ENCODE data around the gene LILRA2.
"Not testable (repeated sequence)": the region's sequence is repeated elsewhere in the genome, so short reads cannot be mapped to it uniquely, and the experiment has no call there.

Gene LILRA2

DNA sequence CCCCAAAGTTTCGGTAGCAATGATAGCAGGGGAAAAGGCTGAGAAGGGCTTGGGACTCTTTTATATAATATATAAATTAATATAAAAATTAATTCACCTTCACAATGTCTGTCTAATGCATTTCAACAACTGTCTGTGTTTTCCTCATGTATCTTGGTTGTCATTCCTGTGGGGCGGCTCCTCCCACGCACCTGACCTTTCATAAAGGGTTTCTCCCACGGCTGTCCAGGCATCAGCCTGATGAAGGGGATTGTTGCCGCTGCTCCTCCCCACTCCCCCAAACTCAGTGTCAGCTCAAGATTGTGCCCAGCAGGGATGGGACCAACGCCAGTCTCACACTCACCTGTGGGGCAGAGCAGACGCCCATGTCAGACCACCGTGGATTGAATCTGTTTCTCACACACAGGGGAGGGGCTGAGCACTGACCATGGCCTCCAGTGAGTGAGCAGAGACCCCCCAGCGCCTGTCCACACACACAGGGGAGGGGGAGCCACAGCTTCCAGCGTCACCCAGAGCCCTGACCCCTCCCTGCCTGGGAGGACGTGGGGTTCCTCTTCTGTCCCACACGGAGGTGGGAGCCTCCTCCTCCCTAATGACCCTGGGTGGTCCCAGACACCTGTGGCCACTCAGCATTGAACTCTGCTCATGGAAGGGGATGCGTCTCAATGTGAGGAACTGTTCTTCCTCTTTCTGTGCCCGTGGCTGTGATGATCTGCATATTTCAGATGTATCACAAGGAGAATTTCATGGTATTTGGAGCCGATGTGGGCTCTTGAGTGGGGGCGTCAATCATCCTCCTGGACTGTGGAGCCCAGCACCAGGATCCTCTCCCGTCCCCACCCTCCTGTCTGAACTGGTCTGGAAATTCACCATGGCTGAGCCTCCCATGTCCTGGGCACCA lies 1.6 kb upstream of the LILRA2 start:
- DNase-seq = not testable (repeated sequence)

DNA sequence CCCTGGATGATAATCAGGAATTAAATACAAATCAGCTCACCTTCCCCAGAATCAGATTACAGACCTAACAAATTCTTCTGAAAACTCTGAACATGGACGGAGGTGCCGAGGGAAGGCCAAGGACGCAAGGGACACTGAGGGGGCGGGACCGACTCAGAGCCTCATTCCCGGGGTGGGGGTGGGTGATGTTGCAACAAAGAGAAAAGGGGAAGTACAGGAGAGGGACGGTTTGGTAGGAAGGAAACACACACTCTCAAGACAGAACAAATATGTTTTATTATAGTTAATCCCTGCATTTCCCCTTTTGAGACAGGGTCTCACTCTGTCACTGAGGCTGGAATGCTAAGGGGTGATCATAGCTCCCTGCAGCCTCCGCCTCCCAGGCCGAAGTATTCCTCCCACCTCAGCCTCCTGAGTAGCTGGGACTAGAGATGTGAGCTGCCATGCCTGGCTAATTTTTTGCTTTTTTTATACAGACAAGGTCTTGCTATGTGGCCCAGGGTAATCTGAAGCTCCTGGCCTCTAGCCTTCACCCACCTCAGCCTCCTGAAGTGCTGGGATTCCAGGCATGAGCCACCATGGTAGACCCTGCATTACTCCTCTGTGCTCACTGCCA lies 786 bp upstream of the LILRA2 start:
- DNase-seq = peak; percentile 10

DNA sequence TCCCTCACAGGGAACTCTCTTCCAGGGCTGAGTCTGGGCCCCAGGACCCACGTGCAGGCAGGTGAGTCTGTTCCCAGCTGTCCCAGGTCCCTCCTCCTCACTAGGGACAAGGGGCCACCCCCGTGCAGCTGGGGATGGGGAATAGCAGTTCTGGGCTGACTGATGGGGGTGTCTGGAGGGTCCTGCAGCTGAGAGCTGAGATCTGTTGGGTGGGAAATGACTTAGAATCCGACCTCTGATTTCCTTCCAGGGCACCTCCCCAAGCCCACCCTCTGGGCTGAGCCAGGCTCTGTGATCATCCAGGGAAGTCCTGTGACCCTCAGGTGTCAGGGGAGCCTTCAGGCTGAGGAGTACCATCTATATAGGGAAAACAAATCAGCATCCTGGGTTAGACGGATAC lies 461 bp downstream of the LILRA2 start:
- DNase-seq = no peak

DNA sequence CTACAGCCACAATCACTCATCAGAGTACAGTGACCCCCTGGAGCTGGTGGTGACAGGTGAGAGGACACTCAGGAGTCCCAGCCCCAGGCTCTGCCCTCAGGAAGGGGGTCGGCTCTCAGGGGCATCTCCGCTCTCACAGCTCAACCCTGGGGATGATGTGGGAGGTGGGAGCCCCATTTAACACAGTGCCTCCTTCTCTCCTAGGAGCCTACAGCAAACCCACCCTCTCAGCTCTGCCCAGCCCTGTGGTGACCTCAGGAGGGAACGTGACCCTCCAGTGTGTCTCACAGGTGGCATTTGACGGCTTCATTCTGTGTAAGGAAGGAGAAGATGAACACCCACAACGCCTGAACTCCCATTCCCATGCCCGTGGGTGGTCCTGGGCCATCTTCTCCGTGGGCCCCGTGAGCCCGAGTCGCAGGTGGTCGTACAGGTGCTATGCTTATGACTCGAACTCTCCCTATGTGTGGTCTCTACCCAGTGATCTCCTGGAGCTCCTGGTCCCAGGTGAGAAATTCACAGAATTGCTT lies 1.0 kb downstream of the LILRA2 start:
- no peak for DNase-seq

DNA sequence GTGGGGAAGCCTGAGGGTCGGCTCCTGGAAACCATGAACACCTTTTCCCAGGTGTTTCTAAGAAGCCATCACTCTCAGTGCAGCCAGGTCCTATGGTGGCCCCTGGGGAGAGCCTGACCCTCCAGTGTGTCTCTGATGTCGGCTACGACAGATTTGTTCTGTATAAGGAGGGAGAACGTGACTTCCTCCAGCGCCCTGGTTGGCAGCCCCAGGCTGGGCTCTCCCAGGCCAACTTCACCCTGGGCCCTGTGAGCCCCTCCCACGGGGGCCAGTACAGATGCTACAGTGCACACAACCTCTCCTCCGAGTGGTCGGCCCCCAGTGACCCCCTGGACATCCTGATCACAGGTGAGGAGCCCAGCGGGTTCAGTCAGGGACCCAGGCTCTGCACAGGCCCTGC lies 1.6 kb downstream of the LILRA2 start:
- not testable (repeated sequence) for DNase-seq

DNA sequence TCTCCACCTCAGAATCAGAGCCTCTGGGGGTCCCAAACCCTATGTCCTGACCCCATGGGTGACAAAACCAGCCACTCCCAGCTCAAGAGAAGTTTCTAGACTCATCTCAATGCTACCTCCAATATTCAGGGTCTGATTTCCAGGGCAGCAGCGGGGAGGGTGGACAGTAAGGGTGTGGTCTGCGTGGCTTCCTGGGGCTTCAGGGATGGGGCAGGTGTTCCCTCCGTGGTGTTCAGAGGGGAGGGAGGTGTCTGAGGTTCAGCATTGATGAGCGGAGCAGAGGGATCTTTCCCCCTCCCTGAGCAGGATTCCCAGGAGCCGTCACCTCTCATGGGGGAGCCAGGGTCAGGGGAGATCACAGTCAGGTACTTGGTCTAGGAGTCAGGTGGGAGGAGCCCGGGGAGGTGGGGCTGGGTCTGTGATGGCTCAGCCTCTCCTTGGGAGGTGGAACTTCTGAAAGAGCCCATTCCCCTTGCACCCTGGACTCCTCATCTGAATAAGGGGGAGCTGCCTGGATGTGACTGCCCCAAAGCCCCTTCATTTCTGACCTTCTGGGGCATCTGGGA lies 2.9 kb downstream of the LILRA2 start:
- DNase-seq = no peak

DNA sequence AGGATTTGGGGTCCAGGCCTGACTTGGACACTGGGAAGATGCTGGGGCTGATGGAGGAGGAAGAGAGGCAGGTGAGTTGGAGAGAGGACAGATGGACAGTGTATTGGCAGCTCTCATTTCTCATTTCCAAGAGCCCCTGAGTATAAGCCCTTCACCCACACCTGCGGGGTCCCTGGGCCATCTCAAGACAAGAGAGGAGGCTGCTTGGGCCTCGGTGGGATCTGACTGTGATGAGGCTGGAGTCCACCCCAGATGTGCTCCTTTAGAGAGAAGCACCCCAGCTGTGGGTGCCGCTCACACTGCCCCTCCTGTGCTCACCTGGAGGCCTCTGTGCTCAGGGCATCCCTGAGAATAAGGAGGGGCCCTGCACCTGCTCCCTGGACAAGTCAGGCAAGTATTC lies 3.7 kb downstream of the LILRA2 start:
- DNase-seq = no peak

DNA sequence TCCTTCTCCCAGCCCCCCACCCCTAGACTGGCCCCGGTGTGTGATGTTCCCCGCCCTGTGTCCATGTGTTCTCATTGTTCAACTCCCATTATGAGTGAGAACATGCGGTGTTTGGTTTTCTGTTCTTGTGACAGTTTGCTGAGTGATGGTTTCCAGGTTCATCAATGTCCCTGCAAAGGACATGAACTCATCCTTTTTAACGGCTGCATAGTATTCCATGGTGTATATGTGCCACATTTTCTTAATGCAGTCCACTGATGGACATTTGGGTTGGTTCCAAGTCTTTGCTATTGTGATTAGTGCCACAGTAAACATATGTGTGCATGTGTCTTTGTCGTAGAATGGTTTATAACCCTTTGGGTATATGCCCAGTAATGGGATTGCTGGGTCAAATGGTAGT lies 4.7 kb downstream of the LILRA2 start:
- DNase-seq = not testable (repeated sequence)

DNA sequence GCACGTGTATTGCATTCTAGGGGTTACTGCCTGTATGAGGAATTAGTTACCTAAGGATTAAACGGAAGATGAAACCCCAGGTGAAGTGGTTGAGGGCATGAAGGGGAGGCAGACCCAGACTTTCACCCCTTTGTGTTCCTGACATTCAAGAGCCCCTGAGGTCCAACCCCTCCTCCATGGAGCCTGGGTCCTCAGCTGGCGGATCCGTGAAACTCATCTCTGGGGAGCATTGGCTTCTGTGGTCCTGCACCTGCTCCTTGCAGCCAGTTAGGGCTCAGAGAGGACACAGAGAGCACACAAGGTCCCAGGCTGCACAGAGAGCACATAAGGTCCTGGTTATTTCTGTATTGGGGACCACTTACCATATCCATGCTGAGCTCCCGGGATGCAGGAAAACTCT lies 12.8 kb downstream of the LILRA2 start:
- no peak for DNase-seq

DNA sequence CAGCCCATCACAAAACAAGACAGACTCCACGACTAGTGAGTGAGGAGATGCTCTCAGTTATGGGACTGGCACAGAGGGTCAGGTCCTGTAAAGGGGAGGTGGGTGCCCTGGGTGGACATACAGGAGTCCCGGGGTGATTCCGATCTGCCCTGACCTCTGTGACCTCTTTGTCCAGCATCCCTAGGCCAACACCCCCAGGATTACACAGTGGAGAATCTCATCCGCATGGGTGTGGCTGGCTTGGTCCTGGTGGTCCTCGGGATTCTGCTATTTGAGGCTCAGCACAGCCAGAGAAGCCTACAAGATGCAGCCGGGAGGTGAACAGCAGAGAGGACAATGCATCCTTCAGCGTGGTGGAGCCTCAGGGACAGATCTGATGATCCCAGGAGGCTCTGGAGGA lies 13.4 kb downstream of the LILRA2 start:
- no peak for DNase-seq

DNA sequence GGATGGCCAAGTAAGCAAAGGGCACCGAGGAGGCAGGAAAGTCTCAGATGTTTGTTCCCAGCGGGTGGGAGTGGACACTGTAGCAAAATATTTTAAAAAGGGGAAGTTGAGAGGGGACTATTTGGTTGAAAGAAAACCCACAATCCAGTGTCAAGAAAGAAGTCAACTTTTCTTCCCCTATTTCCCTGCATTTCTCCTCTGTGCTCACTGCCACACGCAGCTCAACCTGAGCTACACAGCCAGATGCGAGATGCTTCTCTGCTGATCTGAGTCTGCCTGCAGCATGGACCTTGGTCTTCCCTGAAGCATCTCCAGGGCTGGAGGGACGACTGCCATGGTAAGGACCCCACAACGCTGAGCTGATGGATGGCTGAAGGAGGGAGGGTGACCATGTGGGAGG lies 19.9 kb downstream of the LILRA2 start, which contains the start of gene LILRA1:
LILRA1 (plus strand) TSS at position 188 of the 400 bp plus-strand sequence. CDS start 613 bp downstream, outside the sequence.
- DNase-seq = not testable (repeated sequence)

DNA sequence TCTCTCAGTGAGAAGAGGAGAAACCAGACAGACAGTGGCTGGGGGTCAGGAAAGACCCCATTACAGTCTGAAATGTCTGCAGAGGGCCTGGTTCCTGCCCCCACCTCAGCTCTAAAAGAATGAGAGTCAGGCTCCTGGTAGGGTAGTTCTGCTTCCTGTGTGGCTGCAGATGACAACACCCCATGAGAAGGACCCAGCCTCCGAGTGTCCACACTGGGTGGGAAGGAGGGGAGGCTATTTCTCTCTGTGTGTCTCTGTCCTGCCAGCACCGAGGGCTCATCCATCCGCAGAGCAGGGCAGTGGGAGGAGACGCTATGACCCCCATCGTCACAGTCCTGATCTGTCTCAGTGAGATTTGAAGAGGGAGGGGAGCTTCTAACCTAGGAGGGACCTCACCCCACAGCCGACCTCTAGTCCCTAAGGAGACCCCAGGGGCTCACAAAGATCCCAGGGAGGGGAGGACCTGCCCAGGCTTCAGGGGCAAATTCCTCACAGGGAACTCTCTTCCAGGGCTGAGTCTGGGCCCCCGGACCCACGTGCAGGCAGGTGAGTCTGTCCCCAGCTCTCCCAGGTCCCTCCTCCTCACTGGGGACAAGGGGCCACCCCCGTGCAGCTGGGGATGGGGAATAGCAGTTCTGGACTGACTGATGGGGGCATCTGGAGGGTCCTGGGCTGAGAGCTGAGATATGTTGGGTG lies 20.5 kb downstream of the LILRA2 start:
- not testable (repeated sequence) for DNase-seq

DNA sequence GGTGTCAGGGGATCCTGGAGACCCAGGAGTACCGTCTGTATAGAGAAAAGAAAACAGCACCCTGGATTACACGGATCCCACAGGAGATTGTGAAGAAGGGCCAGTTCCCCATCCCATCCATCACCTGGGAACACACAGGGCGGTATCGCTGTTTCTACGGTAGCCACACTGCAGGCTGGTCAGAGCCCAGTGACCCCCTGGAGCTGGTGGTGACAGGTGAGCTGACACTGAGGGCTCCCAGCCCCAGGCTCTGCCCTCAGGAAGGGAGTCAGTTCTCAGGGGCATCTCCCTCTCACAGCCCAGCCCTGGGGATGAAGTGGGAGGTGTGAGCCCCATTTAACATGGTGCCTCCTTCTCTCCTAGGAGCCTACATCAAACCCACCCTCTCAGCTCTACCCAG lies 21.1 kb downstream of the LILRA2 start:
- no peak for DNase-seq

DNA sequence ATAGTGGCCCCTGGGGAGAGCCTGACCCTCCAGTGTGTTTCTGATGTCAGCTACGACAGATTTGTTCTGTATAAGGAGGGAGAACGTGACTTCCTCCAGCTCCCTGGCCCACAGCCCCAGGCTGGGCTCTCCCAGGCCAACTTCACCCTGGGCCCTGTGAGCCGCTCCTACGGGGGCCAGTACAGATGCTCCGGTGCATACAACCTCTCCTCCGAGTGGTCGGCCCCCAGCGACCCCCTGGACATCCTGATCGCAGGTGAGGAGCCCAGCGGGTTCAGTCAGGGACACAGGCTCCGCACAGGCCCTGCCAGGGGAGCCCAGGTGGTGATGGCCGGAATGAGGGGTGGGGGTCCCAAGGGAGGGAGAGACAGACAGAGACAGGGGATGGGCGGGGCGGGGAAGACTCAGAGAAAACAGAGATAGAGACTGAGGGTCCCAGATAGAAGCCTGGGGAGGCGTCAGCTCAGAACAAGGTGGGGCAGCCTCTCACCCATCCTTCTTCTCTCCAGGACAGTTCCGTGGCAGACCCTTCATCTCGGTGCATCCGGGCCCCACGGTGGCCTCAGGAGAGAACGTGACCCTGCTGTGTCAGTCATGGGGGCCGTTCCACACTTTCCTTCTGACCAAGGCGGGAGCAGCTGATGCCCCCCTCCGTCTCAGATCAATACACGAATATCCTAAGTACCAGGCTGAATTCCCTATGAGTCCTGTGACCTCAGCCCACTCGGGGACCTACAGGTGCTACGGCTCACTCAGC lies 22.3 kb downstream of the LILRA2 start:
- not testable (repeated sequence) for DNase-seq

DNA sequence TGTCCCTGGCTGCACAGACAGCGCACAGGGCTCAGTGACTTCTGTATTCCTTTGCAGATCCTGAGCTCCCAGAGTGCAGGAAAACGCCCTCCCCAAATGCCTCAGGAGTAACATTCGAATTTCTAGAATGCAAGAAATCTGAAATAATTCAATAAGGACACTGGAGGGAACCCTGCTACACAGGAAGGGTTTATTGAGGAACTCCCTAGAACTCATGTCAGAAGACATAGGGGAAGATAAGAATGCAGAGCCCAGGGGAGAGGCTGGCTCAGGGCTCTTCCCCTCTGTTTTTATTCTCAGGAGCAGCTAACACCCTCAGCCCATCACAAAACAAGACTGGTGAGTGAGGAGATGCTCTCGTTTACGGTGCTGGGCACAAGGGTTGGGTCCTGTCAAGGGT lies 26.6 kb downstream of the LILRA2 start:
- no peak for DNase-seq

DNA sequence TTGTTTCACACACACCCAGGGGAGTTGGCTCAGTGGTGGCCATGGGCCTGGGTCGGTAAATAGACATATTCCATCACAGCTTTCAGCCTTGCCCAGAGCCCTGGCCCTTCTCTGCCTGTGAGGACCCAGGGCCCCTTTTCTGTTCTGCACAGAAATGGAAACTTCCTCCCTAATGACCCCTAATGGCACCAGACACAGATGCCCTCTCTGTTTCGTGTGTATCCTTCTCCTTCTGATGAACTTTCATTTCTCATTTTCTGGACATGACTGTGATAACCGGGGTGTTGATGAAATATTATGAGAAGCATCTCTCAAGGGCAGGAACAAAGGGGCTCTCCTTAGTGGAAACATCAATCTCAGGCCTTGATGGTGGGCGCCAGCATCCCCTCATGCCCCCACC lies 32.6 kb downstream of the LILRA2 start:
- DNase-seq = no peak

DNA sequence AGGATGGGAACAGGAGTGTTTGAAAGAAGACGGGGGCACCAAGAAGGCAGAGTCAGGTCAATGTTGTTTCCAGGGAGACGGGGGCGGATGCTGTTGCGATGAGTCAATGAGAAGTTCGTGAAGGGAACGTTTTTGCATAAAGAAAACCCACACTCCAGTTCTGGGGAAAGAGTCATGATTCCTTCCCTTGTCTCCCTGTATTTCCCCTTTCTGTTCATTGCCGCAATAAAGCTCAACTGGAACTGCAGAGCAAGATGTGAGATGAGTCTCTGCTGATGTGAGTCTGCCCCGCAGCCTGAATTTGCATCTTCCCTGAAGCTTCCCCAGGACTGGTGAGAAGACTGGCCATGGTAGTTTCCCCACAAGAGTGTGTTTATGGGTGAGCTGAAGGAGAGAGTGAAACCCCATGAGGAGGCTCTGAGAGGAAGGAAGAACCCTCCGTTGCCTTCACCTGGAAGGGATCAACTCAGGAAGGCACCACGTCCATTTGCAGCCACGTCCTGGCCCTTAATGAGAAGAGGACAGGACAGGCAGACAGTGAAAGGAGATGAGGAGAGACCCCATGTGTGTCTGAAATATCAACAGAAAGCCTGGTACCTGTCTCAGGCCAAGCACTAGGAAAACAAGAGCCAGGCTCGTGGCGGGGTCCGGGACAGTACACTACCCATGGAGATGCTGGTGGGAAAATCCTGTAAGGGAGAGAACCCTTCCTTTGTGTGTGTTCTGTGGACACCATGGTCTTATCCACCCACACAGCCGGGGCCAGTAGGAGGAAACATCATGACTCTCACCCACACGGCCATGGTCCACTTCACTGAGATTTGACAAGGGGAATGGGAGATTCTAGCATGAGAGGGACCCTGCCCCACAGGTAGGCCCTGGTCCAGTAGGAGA lies 33.5 kb downstream of the LILRA2 start:
- DNase-seq = no peak

DNA sequence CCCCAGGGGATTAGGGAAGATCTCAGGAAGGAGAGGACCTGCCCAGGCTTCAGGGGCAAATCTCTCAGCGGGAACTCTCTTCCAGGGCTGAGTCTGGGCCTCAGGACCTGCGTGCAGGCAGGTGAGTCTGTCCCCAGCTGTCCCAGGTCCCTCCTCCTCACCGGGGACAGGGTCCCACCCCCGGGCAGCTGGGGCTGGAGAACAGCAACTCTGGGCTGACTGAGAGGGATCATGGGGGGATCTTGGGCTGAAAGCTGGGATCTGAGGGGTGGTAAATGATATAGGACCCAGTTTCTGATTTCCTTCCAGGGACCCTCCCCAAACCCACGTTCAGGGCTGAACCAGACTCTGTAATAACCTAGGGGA lies 34.2 kb downstream of the LILRA2 start:
- no peak for DNase-seq

DNA sequence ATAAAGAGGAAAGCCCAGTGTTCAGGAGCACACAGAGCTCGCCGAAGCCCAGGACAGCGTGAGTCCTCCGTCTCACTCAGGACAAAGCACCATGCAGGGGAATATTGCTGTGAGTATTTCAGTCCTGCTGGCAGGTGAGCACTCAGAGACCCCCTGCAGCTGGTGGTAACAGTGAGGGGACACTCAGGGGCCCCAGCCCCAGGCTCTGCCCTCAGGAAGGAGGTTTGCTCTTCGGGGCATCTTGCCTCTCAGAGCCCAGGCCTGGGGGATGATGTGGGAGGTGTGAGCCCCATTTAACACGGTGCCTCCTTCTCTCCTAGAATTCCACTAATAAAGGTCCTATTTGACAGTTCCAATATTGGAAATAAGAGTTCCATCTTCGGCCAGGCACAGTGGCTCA lies 34.6 kb downstream of the LILRA2 start:
- no peak for DNase-seq

DNA sequence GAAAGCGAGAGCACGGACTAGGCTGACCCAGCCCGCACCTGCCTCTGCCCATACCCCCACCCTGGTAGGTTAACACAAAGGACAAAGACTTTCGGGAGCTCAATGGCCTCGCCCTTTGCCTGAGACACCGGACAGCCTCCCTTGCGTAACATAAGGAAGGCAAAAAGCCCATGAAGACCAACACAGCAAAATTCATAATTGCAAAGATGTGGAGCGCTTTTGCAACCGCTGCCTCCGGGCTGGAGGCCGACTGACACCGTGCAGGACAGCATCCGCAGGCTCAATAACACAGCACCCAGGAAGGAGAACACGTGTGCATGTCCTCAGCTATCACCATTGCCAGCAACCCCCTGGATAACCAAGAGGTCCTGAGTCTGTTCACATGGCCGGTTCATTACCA lies 35.2 kb downstream of the LILRA2 start:
- no peak for DNase-seq

DNA sequence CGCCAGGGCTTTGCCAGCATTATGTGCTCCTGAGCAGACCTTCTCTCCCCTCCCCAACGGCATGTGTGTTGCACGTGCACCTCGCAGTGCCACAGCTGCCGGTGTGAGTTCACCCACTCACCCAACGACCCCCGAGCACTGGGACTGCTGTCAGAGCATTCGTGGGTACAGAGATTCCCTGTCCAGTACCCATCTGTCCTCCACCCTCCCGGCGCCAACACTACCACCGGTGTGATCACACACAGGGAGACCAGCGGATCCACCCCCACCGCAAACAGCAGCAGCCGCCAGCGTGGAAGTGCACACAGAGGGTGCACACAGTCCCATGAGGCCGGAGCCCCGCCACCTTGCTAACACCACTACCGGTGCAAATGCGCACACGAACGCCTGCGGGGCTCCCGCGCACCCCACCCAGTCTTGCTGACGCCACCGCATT lies 35.8 kb downstream of the LILRA2 start:
- DNase-seq = no peak

Measured in hematopoietic multipotent progenitor cell treated with erythropoietin and hydrocortisone succinate and interleukin-3 and kit ligand, for 8 days (in vitro differentiated cells).